Left ventricle myocardium inferior (tissue), 1 donor: Measurements from ENCODE around the gene ST3GAL3. TPM values are rescaled to one million over a fixed set of nuclear protein-coding genes. Genes with fewer than 3 reads are reported as not detected.

ENCODE experiments used
- DNase-seq: peaks from one replicate; pipeline ENCODE4 v3.0.0-alpha.2; 2020
- H3K27ac ChIP-seq: fragments of 200-600 bp; replicated peaks from 2 replicates; pipeline ENCODE4 v1.8.0; 2021
- H3K27me3 ChIP-seq: fragments of 200-600 bp; 2 replicates; pipeline ENCODE4 v1.8.0; 2021; ENCODE audit warnings: low read depth
- H3K36me3 ChIP-seq: fragments of 200-600 bp; 2 replicates; pipeline ENCODE4 v1.8.0; 2021
- H3K4me1 ChIP-seq: fragments of 200-600 bp; 2 replicates; pipeline ENCODE4 v1.8.0; 2021
- H3K4me3 ChIP-seq: fragments of 200-600 bp; 2 replicates; pipeline ENCODE4 v1.8.0; 2021; ENCODE audit warnings: mild to moderate bottlenecking, moderate library complexity
- H3K9me3 ChIP-seq: fragments of 200-600 bp; replicated peaks from 2 replicates; pipeline ENCODE4 v1.8.0; 2021
- CTCF ChIP-seq: fragments of 200-600 bp; IDR thresholded peaks from 2 replicates; pipeline ENCODE4 v1.8.0; 2021; ENCODE audit warnings: antibody characterized with exemption, mild to moderate bottlenecking, borderline replicate concordance
- intact Hi-C: fragments of 100-400 bp; cut with micrococcal nuclease; formaldehyde crosslinking; loops from one replicate; pipeline ENCODE4 v1.11.0; 2022
- total RNA-seq: library from RNA; stranded (reverse); fragmentation: NEBNext Ultra II Directional; extraction: Animal tissue kit (Norgen Biotek cat#: 25700); gene quantifications from one replicate; pipeline ENCODE4 v1.2.1, GENCODE V29; 2021
- donor health status: DM: no; HTN: yes; CAD: no; lungs with severe emphysema.

ST3GAL3 gene
- total RNA-seq, 1 donor from 2014 or later = 29.9 TPM

DNA sequence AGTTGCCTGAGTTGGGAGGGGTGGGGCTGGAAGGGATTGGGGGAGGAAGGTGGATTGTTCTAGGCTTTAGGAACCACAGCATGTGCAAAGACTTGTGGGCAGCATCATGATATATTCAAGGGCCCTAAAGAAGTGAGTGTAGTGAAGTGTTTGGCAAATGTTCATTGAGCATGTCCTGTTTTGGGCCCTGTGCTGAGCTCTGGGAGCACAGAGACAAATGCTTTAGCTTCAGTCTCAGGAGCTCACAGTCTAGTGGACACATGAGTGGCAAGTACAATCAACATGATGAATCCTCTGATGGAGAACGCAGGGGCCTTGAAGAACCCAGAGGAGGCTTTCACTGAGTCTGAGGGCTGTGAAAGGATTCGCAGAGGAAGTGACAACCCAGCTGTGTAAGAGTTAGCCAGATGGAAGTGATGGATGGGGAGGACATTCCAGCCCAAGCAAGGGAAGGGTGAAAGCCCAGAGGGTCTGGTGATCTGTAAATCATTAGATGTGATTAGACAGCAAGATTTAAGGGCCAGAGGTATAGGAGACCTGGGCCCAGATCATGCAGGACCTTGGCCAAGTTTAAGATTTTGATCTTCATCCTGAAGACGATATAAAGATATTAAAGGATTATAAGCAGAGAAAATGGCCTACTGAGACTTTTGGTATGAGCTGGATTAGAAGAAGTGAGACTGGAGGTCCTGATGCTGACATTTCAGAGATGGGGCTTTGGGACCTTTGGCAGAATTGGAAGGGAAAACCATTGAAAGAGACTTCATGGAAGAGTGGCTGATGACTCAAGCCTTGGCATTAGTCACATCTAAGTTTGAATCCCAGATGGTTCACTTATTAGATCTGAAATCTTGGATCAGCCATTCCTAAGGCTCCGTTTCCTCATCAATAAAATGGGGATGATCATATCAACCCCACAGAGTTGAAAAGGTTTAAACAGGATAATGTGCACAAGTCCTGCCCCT lies 244.0 kb downstream of the ST3GAL3 start:
- H3K4me1 ChIP-seq = peaks cover 83% of the 10 kb centered on the region
- no peak for TF ChIP-seq CTCF
- H3K36me3 ChIP-seq = peaks cover 13% of the 10 kb centered on the region
- no peak overlapping the region for H3K4me3 ChIP-seq
- DNase-seq = no peak
- intact Hi-C loops = no loop called here
- H3K27ac ChIP-seq = no peak overlapping the region
- H3K27me3 ChIP-seq = no peaks in the 10 kb centered on the region
- no peaks in the 10 kb centered on the region for H3K9me3 ChIP-seq

- peak overlapping the region; percentile 12 for H3K27ac ChIP-seq
- no peaks in the 10 kb centered on the region for H3K27me3 ChIP-seq
- H3K4me1 ChIP-seq = peaks cover 70% of the 10 kb centered on the region
- no peak for TF ChIP-seq CTCF
- intact Hi-C loops = no loop called here
- H3K4me3 ChIP-seq = no peak overlapping the region
- peaks cover 29% of the 10 kb centered on the region for H3K36me3 ChIP-seq
- no peaks in the 10 kb centered on the region for H3K9me3 ChIP-seq
- DNase-seq = no peak
These were observed 245.5 kb downstream of the ST3GAL3 start for GRCh38 chr1:43952731-43953346.

DNA sequence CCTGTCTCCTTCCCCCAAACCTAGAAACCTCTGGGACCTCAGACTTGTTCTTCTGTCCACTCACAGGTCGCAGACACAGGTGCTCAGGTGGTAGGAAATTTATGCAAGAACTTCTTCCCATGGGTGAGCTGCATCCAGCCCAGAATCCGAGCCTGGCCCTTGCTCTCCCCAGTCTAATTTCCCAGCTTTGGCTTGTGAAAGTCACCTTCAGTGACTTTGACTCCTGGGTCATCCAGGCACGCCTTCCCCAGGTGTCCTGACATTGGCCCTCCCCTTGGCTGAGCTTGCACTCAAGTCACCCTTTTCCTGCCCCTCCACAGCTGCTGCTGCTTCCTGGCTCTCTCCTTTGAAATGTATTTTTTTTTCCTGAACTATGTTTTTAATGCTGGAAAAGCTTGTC lies 246.0 kb downstream of the ST3GAL3 start:
- Histone ChIP-seq H3K4me3 (no peak overlapping the region), H3K27ac (peak overlapping the region; percentile 12), H3K27me3 (no peaks in the 10 kb centered on the region), H3K36me3 (peaks cover 34% of the 10 kb centered on the region), H3K9me3 (no peaks in the 10 kb centered on the region), H3K4me1 (peaks cover 65% of the 10 kb centered on the region)
- no peak for DNase-seq
- TF ChIP-seq CTCF = no peak
- intact Hi-C loops = no loop called here

- intact Hi-C loops = no loop called here
- Histone ChIP-seq H3K27me3 (no peaks in the 10 kb centered on the region), H3K4me1 (peaks cover 58% of the 10 kb centered on the region), H3K9me3 (no peaks in the 10 kb centered on the region), H3K27ac (no peak overlapping the region), H3K36me3 (peaks cover 41% of the 10 kb centered on the region), H3K4me3 (no peak overlapping the region)
- TF ChIP-seq CTCF = no peak
- no peak for DNase-seq
These were observed 246.7 kb downstream of the ST3GAL3 start for GRCh38 chr1:43954036-43954435.

- no peak overlapping the region for H3K4me3 ChIP-seq
- no peak for TF ChIP-seq CTCF
- no peaks in the 10 kb centered on the region for H3K9me3 ChIP-seq
- peaks cover 54% of the 10 kb centered on the region for H3K36me3 ChIP-seq
- no peak overlapping the region for H3K27ac ChIP-seq
- DNase-seq = no peak
- no peaks in the 10 kb centered on the region for H3K27me3 ChIP-seq
- intact Hi-C loops = no loop called here
- H3K4me1 ChIP-seq = peaks cover 40% of the 10 kb centered on the region
These were observed 248.9 kb downstream of the ST3GAL3 start for GRCh38 chr1:43956234-43956633.
